Femur (tissue), 1 donor: ENCODE measurements around the gene GRIN2D.
"Not testable (repeated sequence)": the region's sequence is repeated elsewhere in the genome, so short reads cannot be mapped to it uniquely, and the experiment has no call there.

Experiments
- DNase-seq: peaks from one replicate; pipeline ENCODE4 v3.0.0-alpha.2; 2017

The GRIN2D gene

GRCh38 chr19:48372904-48373303 is 20.6 kb upstream of the GRIN2D start:
- DNase-seq, result no peak

- no peak for DNase-seq
Measured at GRCh38 chr19:48373567-48373966, 19.9 kb upstream of the GRIN2D start.

- no peak for DNase-seq
Measured at GRCh38 chr19:48378194-48378570, 15.3 kb upstream of the GRIN2D start.

GRCh38 chr19:48379058-48379457 is 14.4 kb upstream of the GRIN2D start:
- DNase-seq, result no peak

- no peak for DNase-seq
Measured at GRCh38 chr19:48381178-48381950, 12.1 kb upstream of the GRIN2D start.

GRCh38 chr19:48382286-48382685 is 11.2 kb upstream of the GRIN2D start:
- no peak for DNase-seq

GRCh38 chr19:48385461-48386087 is 7.9 kb upstream of the GRIN2D start:
- DNase-seq, result no peak

GRCh38 chr19:48386981-48387380 is 6.5 kb upstream of the GRIN2D start:
- DNase-seq, result no peak

- DNase-seq, result peak; percentile 81
Measured at GRCh38 chr19:48390188-48391099, 3.0 kb upstream of the GRIN2D start.

- peak; percentile 90 for DNase-seq
Measured at GRCh38 chr19:48391100-48392005, 2.1 kb upstream of the GRIN2D start, which contains the start of gene KDELR1. TSS of gene KDELR1 (minus strand) at chr19:48391551. CDS start at chr19:48391358, 193 bp downstream.

- DNase-seq, result not testable (repeated sequence)
Measured at GRCh38 chr19:48392006-48392344, 1.5 kb upstream of the GRIN2D start.

GRCh38 chr19:48392860-48393558 is 459 bp upstream of the GRIN2D start:
- DNase-seq, result no peak

GRCh38 chr19:48394331-48395169 is 1.1 kb downstream of the GRIN2D start:
- DNase-seq, result no peak

GRCh38 chr19:48395170-48395455 is 1.6 kb downstream of the GRIN2D start:
- DNase-seq, result no peak

GRCh38 chr19:48395499-48395898 is 2.0 kb downstream of the GRIN2D start:
- no peak for DNase-seq

GRCh38 chr19:48396016-48396823 is 2.8 kb downstream of the GRIN2D start:
- no peak for DNase-seq

GRCh38 chr19:48396824-48397176 is 3.3 kb downstream of the GRIN2D start:
- DNase-seq, result no peak

GRCh38 chr19:48397263-48398101 is 4.0 kb downstream of the GRIN2D start:
- DNase-seq, result no peak

GRCh38 chr19:48398102-48398374 is 4.6 kb downstream of the GRIN2D start:
- DNase-seq, result no peak
